SU-DHL-6 (cell line): ENCODE data around the gene KIF1A.

ENCODE experiments used
- H2AFZ ChIP-seq: fragments of 200-600 bp; sonication (generic); 2 replicates; pipeline ENCODE4 v1.6.1; 2014; ENCODE audit warnings: low read depth, mild to moderate bottlenecking, moderate library complexity, mixed read lengths, antibody characterized with exemption, low read length; ENCODE audit not compliant: severe bottlenecking
- H3F3A ChIP-seq: fragments of 200-600 bp; shearing (Covaris generic); 2 replicates; pipeline ENCODE4 v1.6.0; 2016; ENCODE audit warnings: antibody characterized with exemption, mild to moderate bottlenecking; ENCODE audit not compliant: insufficient read depth
- H3K27ac ChIP-seq: fragments of 200-600 bp; sonication (generic); 2 replicates; pipeline ENCODE4 v1.5.1; 2016; ENCODE audit warnings: low read depth, mild to moderate bottlenecking, low read length, moderate library complexity, mixed read lengths
- H3K27me3 ChIP-seq: fragments of 200-600 bp; sonication (generic), shearing (Covaris generic); 2 replicates; pipeline ENCODE4 v1.6.0; 2014; ENCODE audit warnings: mild to moderate bottlenecking, low read length
- H3K36me3 ChIP-seq: fragments of 200-600 bp; sonication (generic); 2 replicates; pipeline ENCODE4 v1.6.1; 2014; ENCODE audit warnings: mild to moderate bottlenecking, low read length, mixed read lengths
- H3K4me2 ChIP-seq: fragments of 300-600, 200-600 bp; shearing (Covaris generic), sonication (generic); 2 replicates; pipeline ENCODE4 v1.6.0; 2014; ENCODE audit warnings: low read length, low read depth, mild to moderate bottlenecking; ENCODE audit not compliant: poor library complexity, severe bottlenecking
- H3K4me3 ChIP-seq: fragments of 200-600 bp; sonication (generic); 2 replicates; pipeline ENCODE4 v1.5.1; 2014; ENCODE audit warnings: antibody characterized with exemption, low read length, mild to moderate bottlenecking, mixed read lengths; ENCODE audit not compliant: insufficient read depth, poor library complexity, severe bottlenecking
- H3K79me2 ChIP-seq: fragments of 200-600 bp; sonication (generic); 2 replicates; pipeline ENCODE4 v1.6.1; 2014; ENCODE audit warnings: mild to moderate bottlenecking, low read length, moderate library complexity; ENCODE audit not compliant: insufficient read depth
- H3K9ac ChIP-seq: fragments of 200-600 bp; sonication (generic); 2 replicates; pipeline ENCODE4 v1.7.0; 2014; ENCODE audit warnings: mild to moderate bottlenecking, low read length
- H3K9me2 ChIP-seq: fragments of 200-600 bp; sonication (generic); replicated peaks from 2 replicates; pipeline ENCODE4 v1.6.1; 2014; ENCODE audit warnings: low read length; ENCODE audit not compliant: insufficient read depth
- H3K9me3 ChIP-seq: fragments of 200-600 bp; sonication (generic); 2 replicates; pipeline ENCODE4 v1.6.1; 2014; ENCODE audit warnings: low read length, mixed read lengths; ENCODE audit not compliant: insufficient read depth
- H4K20me1 ChIP-seq: fragments of 200-600 bp; sonication (generic); 2 replicates; pipeline ENCODE4 v1.6.1; 2014; ENCODE audit warnings: low read depth, mild to moderate bottlenecking, antibody characterized with exemption, low read length, moderate library complexity, mixed read lengths
- CTCF ChIP-seq: fragments of 200-600 bp; sonication (generic); IDR thresholded peaks from one replicate; pipeline ENCODE4 v1.5.1; 2017; ENCODE audit warnings: antibody characterized with exemption, mild to moderate bottlenecking, low read length, moderate library complexity; ENCODE audit not compliant: insufficient read depth, poor library complexity, severe bottlenecking
- EZH2phosphoT487 ChIP-seq: fragments of 200-600 bp; sonication (generic), shearing (Covaris generic); conservative IDR thresholded peaks from 2 replicates; pipeline ENCODE4 v1.6.1; 2018; ENCODE audit warnings: mild to moderate bottlenecking, antibody characterized with exemption, low read length, moderate library complexity, mixed read lengths

Gene KIF1A

GRCh38 chr2:240815761-240816583, 4.0 kb downstream of the KIF1A start:
- Histone ChIP-seq H3K27ac (no peak overlapping the region), H3K27me3 (no peaks in the 10 kb centered on the region), H3F3A (no peaks in the 10 kb centered on the region), H3K9me3 (0 out of 2 replicates have a peak, but pooled peaks cover 9% of the 10 kb centered on the region), H4K20me1 (no peaks in the 10 kb centered on the region), H3K36me3 (no peaks in the 10 kb centered on the region), H3K4me2 (no peak overlapping the region), H3K79me2 (no peaks in the 10 kb centered on the region), H2AFZ (no peak overlapping the region), H3K4me3 (no peak overlapping the region), H3K9me2 (no peaks in the 10 kb centered on the region), H3K9ac (no peak overlapping the region)
- TF ChIP-seq EZH2phosphoT487 (no peak), CTCF (no peak)

DNA sequence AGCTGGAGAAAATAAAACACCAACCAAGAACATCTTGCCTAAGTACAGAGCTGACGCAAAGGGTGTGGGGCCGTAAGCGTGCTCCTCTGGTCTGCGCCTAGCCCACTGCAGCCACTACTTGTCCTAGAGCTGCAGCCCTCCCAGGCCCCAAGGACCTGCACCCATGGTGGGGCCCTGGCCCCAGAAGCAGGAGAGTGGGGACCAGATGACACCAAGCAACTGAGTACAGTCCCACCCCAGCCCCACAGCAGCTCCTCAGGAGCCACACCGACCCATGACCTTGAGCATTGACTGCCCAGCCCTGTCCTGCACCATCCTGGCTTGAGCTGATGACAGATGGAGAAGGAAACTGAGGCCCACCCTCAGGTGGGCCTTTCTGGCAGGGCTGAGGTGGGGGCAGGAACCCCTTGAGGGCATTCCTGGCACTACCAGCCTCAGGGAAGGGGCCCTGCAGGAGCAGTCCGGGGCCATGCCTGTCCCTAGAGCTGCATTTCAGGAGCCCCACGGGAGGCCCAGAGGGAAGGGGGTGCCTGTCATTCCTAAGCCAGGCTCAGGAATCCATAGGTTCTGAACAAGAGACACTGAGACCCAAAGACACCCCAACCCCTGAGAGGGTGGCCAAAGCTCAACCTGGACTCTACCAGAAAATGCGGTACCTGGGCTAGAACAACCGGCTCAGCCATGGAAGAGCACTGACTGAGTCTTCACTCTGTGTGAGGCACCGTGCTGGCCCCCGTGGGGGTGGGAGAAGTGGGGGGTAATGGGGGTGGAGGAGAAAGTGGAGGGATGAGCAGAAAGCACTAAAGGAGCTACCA, 4.9 kb downstream of the KIF1A start:
- H3K9ac ChIP-seq = no peak overlapping the region
- no peaks in the 10 kb centered on the region for H3K27me3 ChIP-seq
- no peaks in the 10 kb centered on the region for H3K9me2 ChIP-seq

DNA sequence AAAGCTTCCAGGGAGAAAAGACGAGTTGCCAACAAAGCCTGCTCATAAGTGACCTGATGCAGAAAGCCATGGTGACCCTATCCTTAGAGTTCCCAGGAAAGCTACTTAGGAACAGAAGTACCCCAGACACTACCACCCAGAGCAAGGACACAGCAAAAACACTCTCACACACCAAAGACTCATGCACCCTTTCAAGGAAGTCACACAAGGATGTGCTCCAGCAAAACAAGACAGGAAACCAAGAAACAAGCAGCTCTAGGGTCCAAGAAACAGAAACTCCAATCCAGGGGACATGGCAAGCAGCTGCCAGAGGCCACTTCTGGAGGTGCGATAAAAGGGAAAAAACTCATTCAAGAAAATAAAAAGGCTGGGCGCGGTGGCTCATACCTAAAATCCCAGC, 5.7 kb downstream of the KIF1A start:
- H3K36me3 ChIP-seq = no peaks in the 10 kb centered on the region
- no peak overlapping the region for H2AFZ ChIP-seq
- no peak overlapping the region for H3K9ac ChIP-seq
- H3K4me3 ChIP-seq = no peak overlapping the region
- H3K79me2 ChIP-seq = no peaks in the 10 kb centered on the region
- H3K27ac ChIP-seq = no peak overlapping the region
- no peak overlapping the region for H3K4me2 ChIP-seq
- H3K9me3 ChIP-seq = 0 out of 2 replicates have a peak, but pooled peaks cover 9% of the 10 kb centered on the region
- TF ChIP-seq CTCF (no peak), EZH2phosphoT487 (no peak)
- H4K20me1 ChIP-seq = no peaks in the 10 kb centered on the region
- no peaks in the 10 kb centered on the region for H3K27me3 ChIP-seq
- H3K9me2 ChIP-seq = no peaks in the 10 kb centered on the region
- H3F3A ChIP-seq = no peaks in the 10 kb centered on the region

More for the DNA sequence above, 4.9 kb downstream of the KIF1A start:
- no peak overlapping the region for H2AFZ ChIP-seq
- TF ChIP-seq EZH2phosphoT487 (no peak), CTCF (no peak)
- no peaks in the 10 kb centered on the region for H3K79me2 ChIP-seq
- H3K36me3 ChIP-seq = no peaks in the 10 kb centered on the region
- no peaks in the 10 kb centered on the region for H3F3A ChIP-seq
- no peak overlapping the region for H3K4me3 ChIP-seq
- no peak overlapping the region for H3K4me2 ChIP-seq
- H4K20me1 ChIP-seq = no peaks in the 10 kb centered on the region
- H3K9me3 ChIP-seq = 0 out of 2 replicates have a peak, but pooled peaks cover 9% of the 10 kb centered on the region
- no peak overlapping the region for H3K27ac ChIP-seq
